CD1c-positive myeloid dendritic cell (primary cell): ENCODE results near the gene ARHGEF3.
"Not testable (repeated sequence)": the region's sequence is repeated elsewhere in the genome, so short reads cannot be mapped to it uniquely, and the experiment has no call there.

ENCODE experiments used
- DNase-seq: peaks from one replicate; pipeline ENCODE4 v3.0.0-alpha.2; 2016; ENCODE audit errors: extremely low spot score

ARHGEF3 gene

DNA sequence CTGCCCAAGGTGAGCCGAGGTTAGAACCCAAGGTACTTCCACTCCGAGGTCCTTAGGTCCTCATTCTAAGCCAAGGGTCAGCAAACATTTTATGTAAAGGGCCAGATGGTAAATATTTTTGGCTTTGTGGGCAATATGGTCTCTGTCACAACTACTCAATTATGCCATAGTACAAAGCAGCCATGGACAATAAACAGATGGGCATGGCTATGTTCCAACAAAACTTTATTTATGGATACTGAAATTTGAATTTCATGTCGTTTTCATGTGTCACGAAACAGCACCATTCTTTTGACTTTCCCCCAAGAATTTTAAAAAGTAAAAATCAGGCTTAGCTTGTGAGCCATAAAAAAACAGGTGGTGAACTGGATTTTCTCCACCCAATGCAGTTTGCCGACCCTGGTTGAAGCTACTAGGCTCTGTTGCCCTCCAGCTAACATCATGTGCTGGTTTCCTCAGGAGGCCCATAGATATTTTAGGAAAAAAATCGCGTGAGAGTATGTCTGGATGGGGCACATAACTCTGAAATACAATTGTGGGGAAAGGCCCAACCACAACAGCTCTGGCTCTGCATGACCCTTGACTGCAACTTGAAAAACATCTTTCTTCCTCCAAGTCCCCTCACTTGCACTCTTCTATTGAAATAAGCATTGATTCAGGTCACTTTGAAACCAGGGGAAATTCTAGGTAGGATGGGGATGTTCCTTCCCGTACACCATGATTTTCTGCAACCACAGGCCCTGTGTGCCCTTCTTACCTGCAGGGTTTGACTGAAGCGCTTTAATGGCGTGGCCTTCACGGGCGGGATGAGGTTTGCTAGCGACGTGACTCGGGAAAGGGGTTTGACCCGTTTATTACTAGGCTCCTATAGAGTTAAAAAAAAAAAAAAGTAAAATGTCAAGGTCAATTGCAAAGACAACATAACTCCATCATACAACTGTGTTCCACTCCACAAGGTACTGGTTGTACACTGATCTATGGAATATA is 28.5 kb downstream of the ARHGEF3 start:
- DNase-seq, result no peak

GRCh38 chr3:56771376-56771775 is 30.4 kb downstream of the ARHGEF3 start:
- no peak for DNase-seq

GRCh38 chr3:56769116-56769707 is 32.5 kb downstream of the ARHGEF3 start:
- DNase-seq, result no peak

GRCh38 chr3:56764904-56765547 is 36.7 kb downstream of the ARHGEF3 start:
- DNase-seq, result no peak

DNA sequence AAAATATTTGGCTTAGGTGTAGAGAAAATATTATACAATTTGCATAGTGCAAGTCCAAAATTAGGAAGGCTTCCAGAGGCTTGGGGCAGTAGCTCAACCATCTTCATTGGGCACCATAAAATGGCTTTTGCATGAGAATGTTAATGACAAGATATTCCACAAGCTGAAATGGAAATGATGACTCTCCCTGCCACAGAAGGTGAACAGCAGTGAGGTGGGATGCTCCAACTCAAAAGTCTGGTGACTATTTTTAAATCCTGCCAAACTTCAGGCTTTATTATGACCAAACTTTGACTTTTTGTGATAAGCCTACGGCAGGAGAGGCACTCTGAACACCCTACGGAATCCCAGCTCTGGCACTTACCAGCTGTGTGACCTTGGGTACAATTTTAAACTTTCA is 37.6 kb downstream of the ARHGEF3 start:
- no peak for DNase-seq

GRCh38 chr3:56763233-56763632 is 38.5 kb downstream of the ARHGEF3 start:
- no peak for DNase-seq

GRCh38 chr3:56762718-56763117 is 39.0 kb downstream of the ARHGEF3 start:
- no peak for DNase-seq

GRCh38 chr3:56761887-56762651 is 39.7 kb downstream of the ARHGEF3 start:
- DNase-seq, result no peak

- no peak for DNase-seq
These were observed 40.7 kb downstream of the ARHGEF3 start for GRCh38 chr3:56761023-56761422.

DNA sequence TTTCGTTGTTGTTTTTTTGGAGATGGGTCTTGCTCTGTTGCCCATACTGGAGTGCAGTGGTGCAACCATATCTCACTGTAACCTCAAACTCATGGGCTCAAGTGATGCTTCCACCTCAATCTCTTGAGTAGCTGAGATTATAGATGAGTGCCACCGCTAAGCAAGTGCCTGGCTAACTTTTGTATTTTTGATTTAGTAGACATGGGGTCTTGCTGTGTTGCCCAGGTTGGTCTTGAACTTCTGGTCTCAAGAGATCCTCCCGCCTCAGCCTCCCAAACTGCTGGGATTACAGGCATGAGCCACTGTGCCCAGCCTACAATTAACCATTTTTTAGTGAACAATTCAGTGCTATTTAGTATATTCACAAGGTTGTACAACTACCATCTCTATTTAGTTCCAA is 42.2 kb downstream of the ARHGEF3 start:
- no peak for DNase-seq

DNA sequence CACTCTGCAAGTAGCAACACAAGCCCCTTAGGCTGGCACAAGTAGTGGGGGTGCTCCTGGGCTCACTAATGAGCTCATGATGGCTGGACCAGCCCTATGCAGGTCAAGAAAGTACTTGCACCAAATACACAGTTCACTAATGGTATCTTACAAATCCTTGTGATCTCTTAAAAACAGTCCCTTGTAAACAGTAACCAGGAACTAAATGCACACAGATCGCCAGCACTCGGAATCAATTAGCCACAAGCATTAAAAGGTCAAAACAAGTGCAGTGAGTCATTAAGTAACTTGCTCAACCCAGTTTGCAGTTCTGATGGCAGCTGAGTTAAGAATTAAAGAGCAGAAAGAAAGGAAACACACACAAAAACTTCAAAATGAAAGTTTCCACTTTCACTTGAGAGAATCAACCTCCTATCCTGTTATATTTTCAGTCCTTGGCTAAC is 43.2 kb downstream of the ARHGEF3 start:
- peak; percentile 84 for DNase-seq

- DNase-seq, result not testable (repeated sequence)
These were observed 43.7 kb downstream of the ARHGEF3 start for GRCh38 chr3:56758042-56758441.

DNA sequence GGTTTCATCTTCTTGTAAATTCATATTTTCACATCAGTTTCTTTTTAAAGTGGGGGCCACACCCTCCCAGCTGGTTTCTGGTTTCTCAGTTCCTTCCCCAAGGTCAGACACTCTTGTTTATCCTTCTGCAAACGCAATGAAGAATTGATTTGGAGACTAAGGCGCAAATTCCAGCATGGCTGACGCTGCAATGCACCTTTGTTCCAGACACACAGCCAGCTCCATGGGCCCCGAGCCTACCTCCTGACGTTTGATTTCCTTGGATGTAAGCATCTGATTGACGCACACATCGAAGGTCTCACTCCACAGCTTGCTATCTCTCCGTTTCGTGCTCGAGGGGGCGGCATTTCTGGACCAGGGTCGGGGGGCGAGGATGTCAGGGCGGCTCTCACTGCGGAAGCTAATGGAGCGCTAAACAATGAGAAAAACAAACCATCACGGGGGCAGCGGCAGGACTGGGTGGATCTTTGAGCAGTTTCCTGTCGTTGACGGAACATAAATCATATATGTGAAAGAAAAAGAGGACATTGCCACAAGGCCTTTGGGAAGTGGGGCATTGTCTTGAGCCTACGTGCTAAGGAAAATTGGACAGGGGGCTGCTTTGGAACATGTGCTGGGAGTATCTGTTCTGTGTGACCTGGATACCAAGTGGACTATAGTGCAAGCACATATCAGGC is 46.9 kb downstream of the ARHGEF3 start:
- peak; percentile 65 for DNase-seq

- peak; percentile 75 for DNase-seq
These were observed 48.4 kb downstream of the ARHGEF3 start for GRCh38 chr3:56753206-56753820.

GRCh38 chr3:56751056-56751707 is 50.6 kb downstream of the ARHGEF3 start:
- DNase-seq, result no peak

- DNase-seq, result peak; percentile 13
These were observed 53.0 kb downstream of the ARHGEF3 start for GRCh38 chr3:56748663-56749231.

DNA sequence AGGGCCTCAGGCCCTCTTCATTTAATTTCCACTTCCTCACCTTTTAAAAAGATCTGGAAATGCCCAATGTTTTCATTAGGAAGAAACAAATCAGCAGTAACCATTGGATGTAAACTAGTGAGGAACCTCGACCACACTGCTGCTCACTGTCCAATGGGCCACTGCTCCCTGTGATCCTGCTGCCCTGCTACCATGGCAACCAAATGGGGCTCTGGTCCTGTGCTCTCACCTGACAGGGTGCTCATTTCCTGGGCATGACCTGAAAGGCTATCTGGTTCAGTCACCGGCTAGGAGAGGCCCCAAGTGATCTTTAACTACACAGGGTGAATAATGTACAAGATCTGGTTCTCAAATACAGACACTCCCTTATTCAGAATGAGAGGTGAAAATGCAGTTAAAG is 54.6 kb downstream of the ARHGEF3 start:
- no peak for DNase-seq

DNA sequence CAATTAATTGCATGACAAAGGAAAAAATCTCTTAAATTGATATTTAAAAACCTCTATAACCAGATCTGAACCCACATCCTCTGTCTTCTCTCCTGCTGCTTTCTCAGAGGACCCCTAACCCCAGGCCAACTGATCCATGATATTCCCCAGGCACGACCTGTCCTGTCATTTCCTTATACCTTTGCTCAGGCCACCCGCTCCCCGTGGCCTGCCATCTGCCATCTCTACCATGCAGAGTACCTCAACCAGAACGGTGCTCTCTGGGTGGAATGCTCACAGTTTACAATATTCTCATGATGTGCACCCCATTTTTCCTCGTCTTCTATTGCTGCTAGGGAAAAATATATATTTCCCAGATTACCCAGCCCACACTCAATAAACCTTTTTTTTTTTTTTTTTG is 57.7 kb downstream of the ARHGEF3 start:
- no peak for DNase-seq

DNA sequence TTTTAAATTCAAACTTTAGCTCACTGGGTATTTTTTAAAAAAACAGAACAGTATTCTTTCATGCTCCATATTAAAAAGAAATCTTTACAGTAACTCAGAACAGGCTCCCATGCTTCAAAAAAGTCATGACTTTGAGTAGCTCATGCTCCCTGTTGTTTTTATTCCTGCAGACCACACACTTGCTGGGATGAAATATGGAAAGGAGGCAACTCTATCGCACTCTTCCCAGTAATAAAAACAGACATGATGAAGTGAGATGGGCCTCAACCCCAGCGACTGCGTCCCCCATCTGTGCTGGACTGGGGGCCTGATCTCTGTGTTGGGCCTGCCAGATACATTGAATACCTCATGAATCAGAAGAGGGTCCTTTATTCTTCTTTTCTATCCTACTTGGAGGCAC is 58.9 kb downstream of the ARHGEF3 start:
- DNase-seq, result no peak

- no peak for DNase-seq
These were observed 62.7 kb downstream of the ARHGEF3 start for GRCh38 chr3:56739036-56739435.
